Stimulated activated CD8-positive, alpha-beta memory T cell treated with anti-CD3 and anti-CD28 coated beads, Interleukin-15, amount 100 ng/mL, for 4 hours (primary cell): ENCODE results near the gene TEX22.

Experiments
- DNase-seq, 2 donors: peaks; one replicate each; pipeline ENCODE4 v3.0.0-alpha.2; 2020; ENCODE audit warnings: low read depth in 2 of 2

Gene TEX22

DNA sequence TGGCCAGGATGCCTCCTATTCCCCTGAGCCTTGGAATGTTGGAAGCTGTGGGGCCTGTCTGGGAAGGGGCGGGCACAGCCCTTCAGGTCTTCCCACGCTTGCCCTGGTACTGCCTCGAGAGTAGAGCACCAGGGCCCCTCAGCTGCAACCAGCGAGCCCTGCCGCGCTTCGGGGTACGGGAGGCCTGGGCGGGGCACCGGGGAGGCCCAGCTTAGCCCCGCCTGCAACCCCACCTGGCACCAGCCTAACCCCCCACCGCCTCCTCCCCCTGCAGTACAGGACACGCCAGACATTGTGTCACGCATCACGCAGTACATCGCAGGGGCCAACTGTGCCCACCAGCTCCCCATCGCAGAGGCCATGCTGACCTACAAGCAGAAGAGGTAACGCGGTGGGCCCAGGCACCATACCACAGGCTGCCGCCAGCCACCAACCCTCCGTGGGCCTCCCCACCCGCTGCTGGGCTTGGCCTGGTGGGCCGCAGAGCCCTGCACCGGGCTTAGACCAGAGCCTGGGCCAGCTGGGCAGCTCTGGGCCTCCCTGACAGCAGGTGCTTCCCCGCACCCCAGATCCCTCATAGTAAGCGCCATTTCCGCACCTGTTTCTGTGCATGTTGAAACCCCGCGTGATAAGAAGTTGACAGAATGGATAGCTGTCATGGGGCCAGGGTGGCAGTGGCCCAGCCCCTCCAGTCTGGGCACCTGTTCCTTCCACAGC is 13.6 kb upstream of the TEX22 start:
- DNase-seq = no peak

DNA sequence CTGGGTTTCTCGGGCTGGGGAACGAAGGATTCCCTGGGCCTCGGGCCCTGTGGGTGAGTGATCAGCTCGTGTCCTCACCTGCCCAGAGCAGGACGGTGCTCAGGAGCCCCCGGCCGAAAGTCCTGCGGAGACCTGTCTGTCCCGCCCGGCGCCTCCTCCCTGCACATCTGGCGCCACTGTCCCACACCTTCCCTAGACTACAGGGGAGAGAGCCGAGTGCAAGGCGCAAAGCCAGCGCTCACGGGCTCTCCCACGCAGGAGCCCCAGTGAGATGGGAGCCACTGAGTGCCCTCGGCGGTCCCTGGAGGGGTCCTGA is 13.1 kb upstream of the TEX22 start:
- no peak for DNase-seq

DNA sequence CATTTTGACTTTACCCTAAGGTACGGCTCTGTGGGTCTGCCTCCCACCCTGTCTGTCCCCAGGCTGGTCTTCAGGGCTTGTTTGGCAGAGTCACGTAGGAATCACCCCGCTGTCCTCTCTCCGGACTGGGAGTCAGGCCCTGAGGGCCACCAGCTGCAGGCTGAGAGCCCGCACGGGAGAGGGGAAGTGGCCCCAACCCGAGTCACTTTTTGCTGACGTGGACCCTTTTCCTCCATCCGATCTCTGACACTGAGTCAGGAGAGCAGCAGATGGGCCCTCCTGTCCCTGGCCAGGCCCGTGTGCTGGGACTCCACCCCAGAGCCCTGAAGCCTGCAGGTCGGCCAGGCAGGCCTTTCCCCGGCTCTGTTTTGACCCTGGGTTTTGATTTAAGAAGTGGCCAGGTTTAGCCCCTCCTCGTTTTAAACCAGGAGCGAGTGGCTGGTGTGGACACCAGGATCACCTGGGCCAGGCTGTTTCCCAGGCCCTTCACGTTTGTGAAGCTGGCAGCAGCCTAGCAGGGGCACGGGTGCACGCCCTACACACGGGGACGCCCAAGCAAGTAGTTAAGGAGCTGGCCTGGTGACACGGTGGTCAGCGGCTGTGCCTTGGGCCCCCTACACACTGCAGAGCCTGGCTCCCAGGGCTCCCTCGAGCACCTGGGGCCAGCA is 12.5 kb upstream of the TEX22 start:
- no peak for DNase-seq

DNA sequence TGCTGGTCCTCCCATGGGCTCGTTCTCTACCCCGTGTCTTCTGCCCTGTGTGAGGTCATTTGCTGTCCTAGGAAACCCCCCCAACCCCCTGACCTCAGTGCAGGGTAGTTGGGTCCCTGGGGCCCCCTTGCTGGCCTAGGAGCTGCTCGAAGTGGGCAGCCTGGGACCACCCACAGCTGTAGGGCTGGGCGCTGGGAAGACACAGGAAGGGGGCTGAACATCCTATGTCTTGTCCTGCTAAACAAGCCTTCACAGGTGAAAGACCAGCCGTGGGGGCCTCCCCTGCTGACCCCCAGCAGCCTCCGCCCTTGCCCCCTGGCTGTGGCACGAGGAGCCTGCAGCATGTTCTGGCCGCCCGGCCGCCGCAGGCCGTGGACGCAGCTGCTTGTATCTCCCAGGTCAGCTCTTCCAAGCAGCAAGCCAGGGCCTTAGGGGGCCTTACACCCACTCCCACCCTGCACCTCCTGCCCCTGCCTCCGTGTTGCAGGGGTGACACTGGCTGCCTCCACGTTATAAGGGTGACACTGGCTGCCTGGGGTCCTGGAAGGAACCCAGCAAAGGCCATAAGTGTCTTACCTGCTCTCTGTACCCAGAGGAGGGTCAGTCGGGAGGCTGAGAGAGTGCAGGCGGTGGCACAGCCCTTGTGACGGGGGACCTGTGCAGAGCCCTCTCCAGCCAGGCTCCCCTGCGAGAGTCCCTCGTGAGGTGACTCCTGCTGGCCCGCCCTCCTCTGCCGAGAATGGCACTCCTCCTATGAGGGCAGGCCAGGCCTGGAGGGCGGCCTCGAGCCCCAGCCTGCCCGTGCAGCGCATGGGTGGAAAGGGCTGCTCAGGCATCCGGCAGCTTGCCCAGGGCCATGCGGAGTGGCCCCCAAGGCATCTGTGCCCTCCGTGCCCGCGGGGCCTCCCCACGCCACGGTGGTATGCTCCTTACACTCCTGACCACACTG is 11.5 kb upstream of the TEX22 start:
- no peak for DNase-seq

DNA sequence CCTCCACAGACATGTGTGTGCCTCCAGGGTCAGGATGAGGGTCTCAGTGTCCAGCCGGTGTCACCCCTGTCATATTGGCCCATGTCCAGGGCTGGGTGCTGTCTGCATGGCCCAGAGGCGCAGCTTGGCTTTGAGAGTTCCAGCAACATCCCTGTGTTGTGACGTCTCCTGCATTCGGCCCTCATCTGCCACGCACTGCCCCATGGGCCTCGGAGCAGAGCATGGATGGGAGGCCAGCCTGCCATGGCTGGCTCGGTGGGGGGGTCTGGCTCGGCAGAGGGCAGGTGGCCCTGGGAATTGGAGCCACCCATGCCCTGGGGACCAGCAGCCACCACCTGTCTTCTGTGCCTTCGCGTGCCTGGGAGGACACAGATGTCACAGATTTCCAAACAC is 10.8 kb upstream of the TEX22 start:
- DNase-seq = no peak

DNA sequence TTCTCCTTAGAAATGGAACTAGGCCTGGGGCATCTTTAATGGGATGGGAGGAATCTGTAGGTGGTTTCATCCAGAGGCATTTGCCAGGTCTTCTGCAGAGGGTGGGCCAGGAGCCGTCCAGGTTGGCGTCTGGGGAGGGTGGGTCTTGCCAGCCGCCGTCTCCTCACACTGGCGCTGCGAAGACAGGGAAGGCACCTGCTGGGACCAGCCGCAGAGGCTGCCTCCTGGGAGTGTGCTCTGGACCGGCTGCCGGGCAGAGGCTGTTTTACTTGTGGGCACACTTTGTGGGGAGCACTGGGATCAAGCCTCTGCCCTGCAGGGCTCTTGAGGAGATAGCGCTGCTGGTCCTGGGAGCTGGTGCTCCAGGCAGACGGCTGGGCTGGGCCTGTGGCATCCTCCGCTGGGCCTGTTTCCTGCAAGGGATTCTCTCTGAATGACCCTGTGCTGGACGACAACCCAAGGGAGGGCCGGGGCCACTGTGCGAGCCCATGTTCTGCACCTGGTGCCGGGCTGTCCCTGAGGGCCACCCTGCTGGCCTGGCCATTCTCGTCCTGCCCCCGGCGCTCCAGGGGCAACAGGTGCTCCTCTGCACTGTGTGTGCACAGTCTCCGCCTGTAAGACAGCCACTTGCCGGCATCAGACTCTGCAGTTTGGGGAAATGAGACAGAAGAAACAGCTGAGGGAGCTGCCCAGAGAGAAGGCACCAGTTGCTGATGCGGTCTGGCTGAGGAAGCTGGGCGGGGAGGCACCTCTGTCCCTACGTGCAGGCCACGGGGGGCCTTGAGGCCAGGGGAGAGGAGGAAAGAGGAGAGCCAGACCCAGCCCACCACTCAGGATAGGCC is 10.0 kb upstream of the TEX22 start:
- no peak for DNase-seq

DNA sequence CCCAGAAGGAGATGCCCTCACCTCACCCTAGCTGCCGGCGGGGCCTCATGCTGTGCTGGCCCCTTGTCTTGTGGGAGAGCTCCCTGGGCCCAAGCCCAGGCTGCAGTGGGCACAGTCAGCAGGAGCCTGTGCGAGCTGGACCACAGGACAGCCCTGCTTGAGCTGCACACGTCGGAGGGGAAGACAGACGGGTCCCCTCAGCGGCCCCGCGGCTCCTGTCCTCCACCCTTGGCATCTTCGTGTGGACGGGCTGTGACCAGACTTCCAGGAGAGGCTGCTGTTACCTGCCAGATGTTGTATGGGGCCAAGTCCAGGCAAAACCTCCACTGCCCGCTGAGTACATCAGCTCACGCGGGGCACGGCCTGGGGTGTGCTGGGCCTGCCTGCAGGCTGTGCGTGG is 9.4 kb upstream of the TEX22 start:
- DNase-seq = no peak

DNA sequence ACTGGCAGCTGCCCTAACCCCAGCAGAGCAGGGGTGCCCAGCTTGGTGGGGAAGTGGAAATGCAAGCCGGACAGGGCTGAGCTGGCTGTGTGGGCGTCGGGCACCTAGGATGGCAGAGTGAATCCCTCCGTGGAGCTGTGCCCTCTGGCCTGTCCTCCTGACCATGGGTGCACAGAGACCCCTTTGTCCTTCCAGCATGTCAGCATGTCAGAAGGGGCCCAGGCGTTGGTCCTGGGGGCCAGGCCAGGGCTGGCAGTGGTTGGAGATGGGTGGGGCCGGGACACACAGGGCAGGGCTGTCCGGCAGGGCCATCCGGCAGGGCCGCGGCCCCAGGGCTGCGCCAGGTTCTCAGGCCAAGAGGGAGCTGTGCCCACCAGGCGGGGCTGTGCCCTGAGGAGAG is 8.8 kb upstream of the TEX22 start:
- no peak for DNase-seq

DNA sequence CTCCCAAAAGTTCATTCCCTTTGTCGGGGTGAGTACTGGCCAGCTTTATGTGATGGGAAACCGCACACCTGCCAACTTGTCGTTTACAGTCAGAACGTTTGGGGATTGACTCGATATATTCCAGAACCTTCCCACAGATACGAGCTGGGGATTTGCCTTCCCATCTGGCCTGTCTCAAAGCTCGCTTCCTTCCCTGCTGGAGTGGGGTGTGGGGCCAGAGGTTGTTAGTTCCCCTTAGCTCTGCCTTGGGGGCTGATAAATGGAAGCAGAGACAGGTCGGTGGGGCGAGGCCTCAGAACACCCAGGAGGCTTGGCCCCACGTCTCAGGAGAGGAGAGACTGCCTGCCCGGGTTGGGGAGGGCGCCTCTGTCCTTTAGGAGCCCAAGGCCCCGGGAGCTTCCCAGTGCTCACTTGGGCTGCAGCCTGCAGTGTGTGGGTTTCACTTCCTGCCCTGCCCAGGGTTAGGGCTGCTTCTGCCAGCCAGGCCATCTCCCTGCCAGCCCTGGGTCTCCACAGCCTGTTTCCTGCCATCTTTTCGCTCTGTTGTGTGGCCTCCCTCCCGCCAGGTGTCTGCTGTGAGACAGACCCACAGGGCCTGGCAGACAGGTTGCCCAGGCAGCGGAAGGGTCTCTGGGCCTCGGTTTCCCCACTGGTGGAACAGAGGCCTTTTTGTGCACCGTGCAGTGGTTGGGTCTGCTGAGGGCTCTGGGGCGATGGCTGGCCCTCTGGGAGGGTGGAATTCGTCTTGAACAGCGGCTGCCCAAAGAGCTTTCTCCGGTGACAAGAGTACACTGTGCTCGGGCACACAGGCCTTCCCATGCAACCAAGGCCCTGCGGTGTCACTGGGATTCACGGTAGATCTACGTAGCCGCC is 8.1 kb upstream of the TEX22 start:
- no peak for DNase-seq

DNA sequence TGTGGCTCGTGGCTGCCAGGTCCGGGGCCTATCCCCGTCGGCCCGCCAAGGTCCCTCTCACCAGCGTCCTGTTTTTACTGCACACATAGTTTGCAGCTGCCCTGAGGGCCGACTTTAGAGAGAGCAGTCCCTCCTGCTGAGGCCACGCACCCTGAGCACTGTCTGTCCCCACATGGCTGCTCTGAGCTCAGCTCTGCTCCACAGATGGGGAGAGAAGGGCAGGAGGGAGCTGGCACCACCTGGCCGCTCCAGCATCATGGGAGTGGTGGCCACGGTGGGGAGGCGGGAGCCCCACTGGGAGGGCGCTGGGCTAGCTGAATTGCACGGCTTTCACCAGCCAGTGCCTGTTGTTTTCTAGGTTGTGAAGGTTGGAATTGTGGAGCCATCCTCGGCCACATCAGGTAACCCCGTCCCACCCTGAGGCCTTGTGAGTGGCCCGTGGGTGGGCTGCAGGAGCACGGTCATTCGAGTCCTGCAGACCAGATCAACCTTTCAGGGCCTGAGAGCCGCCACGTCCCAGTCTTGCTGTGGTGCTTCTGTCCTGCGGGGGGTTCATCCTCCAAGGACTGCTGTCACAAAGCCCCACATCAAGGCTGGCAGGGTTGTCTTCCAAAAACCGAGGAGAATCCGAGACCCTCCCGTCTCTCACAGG is 7.4 kb upstream of the TEX22 start:
- no peak for DNase-seq

DNA sequence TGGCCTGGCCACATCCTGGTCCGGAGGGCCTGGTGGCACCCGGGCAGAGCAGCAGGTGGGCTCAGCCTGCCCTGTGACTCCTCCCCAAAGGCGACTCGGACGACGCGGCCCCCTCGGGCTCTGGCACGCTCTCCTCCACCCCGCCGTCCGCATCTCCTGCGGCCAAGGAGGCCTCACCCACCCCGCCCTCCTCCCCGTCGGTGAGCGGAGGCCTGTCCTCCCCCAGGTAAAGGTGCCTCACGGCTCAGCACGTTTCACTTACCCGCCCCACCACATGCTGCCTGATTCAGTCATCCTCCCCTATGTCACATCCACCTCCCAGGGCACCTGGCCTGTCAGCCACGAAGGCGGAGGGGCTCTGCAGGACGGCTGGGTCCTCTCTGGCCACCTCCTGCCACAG is 6.8 kb upstream of the TEX22 start:
- DNase-seq = no peak

DNA sequence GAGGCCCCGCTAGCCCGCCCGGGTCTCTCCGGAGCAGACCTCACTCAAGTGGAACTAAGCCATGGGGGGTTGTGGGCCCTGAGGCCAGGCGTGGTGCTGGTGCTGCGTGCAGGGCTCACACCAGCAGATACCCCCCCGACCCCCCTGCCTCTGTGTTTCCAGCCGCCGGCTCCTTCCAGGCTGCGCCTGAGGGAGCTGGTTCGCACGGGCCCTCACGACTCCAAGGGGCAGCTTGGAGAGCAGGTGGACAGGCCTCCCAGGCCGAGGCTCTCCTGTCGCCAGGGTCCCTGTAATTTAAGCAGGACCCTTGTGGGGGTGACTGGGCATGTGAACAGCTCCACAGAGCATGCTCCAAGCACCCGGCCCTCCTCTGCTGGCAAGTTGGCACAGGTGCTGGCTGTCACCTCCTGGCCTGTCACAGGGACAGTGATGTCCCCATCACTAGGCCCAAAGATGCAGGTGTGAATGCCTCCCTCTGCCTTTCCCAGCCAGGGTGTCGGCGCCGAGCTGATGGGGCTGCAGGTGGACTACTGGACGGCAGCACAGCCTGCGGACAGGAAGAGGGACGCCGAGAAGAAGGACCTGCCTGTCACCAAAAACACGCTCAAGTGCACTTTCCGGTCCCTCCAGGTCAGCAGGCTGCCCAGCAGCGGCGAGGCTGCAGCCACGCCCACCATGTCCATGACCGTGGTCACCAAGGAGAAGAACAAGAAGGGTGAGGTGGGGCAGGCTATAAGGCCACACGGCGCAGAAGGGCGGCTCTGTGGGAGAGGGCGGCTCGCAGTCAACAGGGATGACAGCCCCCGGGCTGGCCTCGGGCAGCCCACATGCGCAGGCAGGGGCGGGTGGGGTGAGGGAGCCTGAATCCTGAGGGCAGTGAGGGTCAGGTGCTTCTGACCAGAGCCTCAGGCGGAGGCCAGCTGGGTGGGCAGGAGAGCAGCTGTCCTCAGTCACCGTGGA is 5.9 kb upstream of the TEX22 start:
- no peak for DNase-seq

DNA sequence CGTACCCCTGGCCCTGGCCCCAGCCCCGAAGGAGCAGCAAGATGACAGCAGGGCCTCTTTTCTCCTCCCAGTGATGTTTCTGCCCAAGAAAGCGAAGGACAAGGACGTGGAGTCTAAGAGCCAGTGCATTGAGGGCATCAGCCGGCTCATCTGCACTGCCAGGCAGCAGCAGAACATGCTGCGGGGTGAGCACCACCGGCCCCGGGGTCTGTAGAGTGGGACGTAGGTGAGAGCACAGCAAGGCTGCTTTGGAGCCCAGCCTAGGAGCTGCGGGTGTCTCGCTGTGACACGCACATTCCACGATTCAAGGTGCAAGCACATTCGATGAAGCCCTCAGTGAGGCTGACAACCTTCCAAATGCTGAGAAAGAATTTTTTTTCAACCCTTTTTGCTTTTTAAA is 5.2 kb upstream of the TEX22 start:
- DNase-seq = no peak

DNA sequence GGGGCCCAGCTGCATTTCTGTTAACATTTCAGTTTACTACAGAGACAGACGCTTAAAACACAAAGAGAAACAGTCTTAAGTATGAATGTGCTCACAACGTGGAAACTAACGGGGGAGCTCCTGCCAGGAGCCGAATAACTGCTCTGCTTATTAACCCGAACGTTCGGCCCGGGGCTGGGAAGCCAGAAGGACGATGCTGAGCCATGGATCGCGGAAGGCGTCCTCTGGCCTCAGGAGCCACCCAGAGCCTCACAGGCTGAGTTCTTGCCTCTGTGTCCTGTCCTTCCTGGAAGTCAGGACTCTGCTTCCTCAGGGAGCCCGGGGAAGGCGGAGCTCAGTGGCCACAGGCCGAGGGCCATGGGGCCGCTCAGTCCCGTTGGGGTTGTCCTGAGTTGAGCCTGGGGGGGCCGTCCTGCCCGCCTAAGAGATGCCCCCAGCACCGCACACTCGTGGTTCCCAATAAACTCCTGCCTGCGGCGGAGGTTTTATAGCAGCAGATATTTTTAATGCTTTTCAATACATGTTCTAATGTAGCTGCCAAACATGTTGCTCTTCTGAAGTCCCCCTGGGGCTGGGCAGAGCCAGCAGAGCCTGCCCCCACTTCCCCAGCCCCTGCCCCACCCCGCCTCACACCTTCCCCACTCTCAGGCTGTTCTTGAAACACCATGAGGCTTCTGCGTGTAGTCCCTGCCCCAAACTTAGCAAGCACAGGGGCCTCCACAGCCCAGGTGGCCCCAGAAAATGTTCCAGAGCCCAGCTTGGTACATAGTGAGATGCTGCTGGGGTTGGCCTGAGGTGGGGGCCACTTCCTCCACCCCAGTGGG is 3.4 kb upstream of the TEX22 start:
- no peak for DNase-seq

DNA sequence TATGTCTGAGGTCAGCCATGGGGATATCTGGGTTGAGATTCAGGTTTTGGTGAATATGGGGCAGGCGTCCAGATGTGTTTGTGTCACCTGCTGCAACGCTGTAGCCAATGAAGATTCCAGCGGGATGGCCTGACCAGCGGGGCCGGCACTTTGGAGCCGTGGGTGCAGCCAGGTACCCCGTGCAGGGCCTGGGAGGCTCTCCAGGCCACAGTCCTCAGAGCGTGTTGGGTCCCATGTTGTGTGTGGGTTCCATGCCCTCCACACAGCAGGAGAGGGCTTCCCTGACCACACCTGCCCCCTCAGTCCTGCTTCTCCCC is 2.8 kb upstream of the TEX22 start:
- no peak for DNase-seq

DNA sequence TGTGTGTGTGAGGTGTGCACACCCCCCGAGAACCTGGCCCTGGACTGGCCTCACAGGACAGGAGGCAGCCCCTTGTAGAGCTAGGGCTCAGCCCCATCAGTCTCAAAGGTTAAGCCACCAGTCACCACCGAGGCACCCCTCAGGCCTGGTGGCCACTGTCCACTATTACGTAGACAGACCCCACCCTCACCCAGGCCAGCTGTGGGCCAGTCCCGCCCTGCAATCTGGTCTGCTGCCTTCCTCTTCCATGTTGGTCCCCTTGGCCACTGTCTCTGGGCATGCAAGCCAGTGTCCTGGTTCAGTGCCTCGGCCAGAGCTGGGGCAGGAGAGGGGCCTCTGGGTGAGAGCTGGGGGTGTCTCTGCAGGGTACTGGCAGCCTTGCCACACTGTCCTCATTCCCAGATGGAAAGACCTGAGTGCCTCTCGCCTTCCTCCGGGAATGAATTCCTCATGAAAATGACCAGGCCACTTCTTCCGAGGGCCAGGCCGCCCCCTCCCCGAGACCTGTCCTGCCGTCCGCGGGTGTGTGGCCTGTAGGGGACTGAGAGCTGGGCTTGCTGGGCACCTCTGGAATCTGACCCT is 897 bp upstream of the TEX22 start:
- DNase-seq = no peak

DNA sequence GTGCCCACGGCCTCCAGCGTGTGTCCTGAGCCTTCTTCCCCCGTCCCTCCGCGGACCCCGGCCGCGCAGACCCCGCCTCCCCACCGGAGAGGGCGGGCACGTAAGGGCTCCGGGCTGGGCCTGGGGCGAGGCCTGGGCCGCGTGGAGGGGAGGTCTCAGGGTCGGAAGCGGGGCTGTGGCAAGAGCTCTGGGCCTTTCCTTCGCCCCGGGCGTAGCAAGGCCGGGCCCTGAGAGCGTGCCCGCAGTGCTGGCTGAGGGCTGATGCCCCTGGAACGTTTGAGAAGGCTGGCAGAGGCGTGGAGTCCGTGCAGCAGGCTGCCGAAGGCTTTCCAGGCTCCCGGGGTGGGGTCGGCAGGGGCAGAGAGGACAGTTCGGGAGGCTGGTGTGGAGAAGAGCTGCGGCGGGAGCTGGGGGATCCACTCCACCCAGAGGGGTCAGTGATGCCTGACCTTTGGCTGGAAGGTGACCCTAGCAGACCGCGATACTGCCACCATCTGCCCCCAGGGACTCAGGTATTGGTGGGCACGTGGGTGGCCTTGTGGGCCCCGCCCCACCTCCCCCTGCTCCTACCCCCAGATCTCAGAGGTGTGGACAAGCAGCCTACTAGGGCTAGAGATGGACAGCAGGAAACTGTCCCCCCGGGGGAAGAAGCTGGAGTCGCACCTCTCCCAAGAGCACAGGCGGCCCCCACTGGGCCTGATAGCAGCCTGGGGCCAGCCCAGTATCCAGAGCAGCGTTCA is 558 bp downstream of the TEX22 start:
- DNase-seq = no peak

DNA sequence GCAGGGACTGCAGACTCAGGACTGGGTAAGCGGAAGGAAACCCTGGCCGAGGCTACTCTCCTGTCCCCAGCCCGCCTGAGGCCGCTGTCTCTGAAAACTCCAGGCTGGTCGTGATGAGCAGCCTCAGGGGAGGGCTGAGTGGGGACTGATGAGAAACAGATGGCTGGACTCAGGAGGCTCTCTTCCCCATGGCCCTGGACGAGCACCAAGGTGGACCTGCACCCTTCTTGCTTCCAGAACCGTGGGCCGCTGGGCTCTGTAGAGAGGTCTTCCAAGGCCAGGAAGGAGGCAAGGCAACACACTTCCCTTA is 1.1 kb downstream of the TEX22 start:
- no peak for DNase-seq
